HEK293 (cell line): Measurements from ENCODE around the gene KIAA1671.

Experiments used
- SETDB1 ChIP-seq: IDR thresholded peaks from one replicate; pipeline ENCODE4 v1.6.1; 2017; ENCODE audit warnings: mild to moderate bottlenecking, low read length, moderate library complexity, mixed read lengths; ENCODE audit not compliant: insufficient read length
- ZNF239 ChIP-seq: fragments of 450-650 bp; formaldehyde crosslinking; IDR thresholded peaks from 2 replicates; pipeline ENCODE4 v1.5.1; 2016; ENCODE audit warnings: missing biosample characterization, missing genetic modification characterization
- ZNF561 ChIP-seq: fragments of 450-650 bp; IDR thresholded peaks from 2 replicates; pipeline ENCODE4 v1.5.1; 2018; ENCODE audit warnings: missing biosample characterization, missing genetic modification characterization, borderline replicate concordance
- ZNF658 ChIP-seq: fragments of 450-650 bp; formaldehyde crosslinking; IDR thresholded peaks from 2 replicates; pipeline ENCODE4; 2016; ENCODE audit warnings: missing biosample characterization, missing genetic modification characterization
- ZNF660 ChIP-seq: fragments of 450-650 bp; IDR thresholded peaks from 2 replicates; pipeline ENCODE4 v1.5.1; 2018; ENCODE audit warnings: missing biosample characterization, mild to moderate bottlenecking, missing genetic modification characterization
- ZNF785 ChIP-seq: fragments of 450-650 bp; formaldehyde crosslinking; IDR thresholded peaks from 2 replicates; pipeline ENCODE4 v1.5.1; 2016; ENCODE audit warnings: missing biosample characterization, missing genetic modification characterization
- TF ChIP-seq, protein P1 (sequence below): fragments of 450-650 bp; formaldehyde crosslinking; IDR thresholded peaks from 2 replicates; pipeline ENCODE4 v1.5.1; 2016; ENCODE audit warnings: missing biosample characterization, missing genetic modification characterization
- TF ChIP-seq, protein P2 (sequence below): fragments of 450-650 bp; IDR thresholded peaks from 2 replicates; pipeline ENCODE4 v1.5.1; 2018; ENCODE audit warnings: missing biosample characterization, missing genetic modification characterization
- TF ChIP-seq, protein P3 (sequence below): fragments of 450-650 bp; formaldehyde crosslinking; IDR thresholded peaks from 2 replicates; pipeline ENCODE4 v1.5.1; 2016; ENCODE audit warnings: missing biosample characterization, missing genetic modification characterization
- TF ChIP-seq, protein P4 (sequence below): fragments of 450-650 bp; formaldehyde crosslinking; IDR thresholded peaks from 2 replicates; pipeline ENCODE4 v1.5.1; 2016; ENCODE audit warnings: missing biosample characterization, missing genetic modification characterization

DNA sequence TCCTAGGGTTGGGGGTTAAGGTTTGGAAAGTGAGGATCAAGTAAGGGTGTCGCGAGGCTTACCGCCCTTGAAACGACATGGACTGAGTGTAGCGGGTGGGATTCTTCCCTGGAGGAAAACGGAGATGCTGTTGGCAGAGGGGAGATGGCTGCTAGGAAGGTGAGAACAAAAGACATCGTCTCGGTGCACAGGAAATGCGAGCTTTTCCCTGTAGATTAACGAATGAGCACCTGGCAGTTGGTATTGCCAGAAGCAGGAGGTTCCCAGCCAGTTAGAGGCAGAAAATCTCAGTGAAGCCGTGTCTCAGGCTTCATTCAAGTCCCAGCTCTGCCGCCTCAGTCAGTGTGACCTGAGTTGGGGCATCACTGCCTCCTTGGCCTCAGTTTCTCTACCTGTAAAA lies 4.6 kb upstream of the KIAA1671 start:
- no peak for TF ChIP-seq ZNF660 (tag by site-specific recombination)
- TF ChIP-seq ZNF561 (tag by site-specific recombination) = no peak
- TF ChIP-seq, protein P1, sequence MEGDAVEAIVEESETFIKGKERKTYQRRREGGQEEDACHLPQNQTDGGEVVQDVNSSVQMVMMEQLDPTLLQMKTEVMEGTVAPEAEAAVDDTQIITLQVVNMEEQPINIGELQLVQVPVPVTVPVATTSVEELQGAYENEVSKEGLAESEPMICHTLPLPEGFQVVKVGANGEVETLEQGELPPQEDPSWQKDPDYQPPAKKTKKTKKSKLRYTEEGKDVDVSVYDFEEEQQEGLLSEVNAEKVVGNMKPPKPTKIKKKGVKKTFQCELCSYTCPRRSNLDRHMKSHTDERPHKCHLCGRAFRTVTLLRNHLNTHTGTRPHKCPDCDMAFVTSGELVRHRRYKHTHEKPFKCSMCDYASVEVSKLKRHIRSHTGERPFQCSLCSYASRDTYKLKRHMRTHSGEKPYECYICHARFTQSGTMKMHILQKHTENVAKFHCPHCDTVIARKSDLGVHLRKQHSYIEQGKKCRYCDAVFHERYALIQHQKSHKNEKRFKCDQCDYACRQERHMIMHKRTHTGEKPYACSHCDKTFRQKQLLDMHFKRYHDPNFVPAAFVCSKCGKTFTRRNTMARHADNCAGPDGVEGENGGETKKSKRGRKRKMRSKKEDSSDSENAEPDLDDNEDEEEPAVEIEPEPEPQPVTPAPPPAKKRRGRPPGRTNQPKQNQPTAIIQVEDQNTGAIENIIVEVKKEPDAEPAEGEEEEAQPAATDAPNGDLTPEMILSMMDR (tag by site-specific recombination) = no peak
- no peak for TF ChIP-seq SETDB1
- TF ChIP-seq ZNF785 (tag by site-specific recombination) = no peak
- TF ChIP-seq ZNF239 (tag by site-specific recombination) = no peak
- TF ChIP-seq, protein P2, sequence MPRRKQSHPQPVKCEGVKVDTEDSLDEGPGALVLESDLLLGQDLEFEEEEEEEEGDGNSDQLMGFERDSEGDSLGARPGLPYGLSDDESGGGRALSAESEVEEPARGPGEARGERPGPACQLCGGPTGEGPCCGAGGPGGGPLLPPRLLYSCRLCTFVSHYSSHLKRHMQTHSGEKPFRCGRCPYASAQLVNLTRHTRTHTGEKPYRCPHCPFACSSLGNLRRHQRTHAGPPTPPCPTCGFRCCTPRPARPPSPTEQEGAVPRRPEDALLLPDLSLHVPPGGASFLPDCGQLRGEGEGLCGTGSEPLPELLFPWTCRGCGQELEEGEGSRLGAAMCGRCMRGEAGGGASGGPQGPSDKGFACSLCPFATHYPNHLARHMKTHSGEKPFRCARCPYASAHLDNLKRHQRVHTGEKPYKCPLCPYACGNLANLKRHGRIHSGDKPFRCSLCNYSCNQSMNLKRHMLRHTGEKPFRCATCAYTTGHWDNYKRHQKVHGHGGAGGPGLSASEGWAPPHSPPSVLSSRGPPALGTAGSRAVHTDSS (tag by site-specific recombination) = no peak
- no peak for TF ChIP-seq ZNF658 (tag by site-specific recombination)
- TF ChIP-seq, protein P3, sequence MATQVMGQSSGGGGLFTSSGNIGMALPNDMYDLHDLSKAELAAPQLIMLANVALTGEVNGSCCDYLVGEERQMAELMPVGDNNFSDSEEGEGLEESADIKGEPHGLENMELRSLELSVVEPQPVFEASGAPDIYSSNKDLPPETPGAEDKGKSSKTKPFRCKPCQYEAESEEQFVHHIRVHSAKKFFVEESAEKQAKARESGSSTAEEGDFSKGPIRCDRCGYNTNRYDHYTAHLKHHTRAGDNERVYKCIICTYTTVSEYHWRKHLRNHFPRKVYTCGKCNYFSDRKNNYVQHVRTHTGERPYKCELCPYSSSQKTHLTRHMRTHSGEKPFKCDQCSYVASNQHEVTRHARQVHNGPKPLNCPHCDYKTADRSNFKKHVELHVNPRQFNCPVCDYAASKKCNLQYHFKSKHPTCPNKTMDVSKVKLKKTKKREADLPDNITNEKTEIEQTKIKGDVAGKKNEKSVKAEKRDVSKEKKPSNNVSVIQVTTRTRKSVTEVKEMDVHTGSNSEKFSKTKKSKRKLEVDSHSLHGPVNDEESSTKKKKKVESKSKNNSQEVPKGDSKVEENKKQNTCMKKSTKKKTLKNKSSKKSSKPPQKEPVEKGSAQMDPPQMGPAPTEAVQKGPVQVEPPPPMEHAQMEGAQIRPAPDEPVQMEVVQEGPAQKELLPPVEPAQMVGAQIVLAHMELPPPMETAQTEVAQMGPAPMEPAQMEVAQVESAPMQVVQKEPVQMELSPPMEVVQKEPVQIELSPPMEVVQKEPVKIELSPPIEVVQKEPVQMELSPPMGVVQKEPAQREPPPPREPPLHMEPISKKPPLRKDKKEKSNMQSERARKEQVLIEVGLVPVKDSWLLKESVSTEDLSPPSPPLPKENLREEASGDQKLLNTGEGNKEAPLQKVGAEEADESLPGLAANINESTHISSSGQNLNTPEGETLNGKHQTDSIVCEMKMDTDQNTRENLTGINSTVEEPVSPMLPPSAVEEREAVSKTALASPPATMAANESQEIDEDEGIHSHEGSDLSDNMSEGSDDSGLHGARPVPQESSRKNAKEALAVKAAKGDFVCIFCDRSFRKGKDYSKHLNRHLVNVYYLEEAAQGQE (tag by site-specific recombination) = no peak
- TF ChIP-seq, protein P4, sequence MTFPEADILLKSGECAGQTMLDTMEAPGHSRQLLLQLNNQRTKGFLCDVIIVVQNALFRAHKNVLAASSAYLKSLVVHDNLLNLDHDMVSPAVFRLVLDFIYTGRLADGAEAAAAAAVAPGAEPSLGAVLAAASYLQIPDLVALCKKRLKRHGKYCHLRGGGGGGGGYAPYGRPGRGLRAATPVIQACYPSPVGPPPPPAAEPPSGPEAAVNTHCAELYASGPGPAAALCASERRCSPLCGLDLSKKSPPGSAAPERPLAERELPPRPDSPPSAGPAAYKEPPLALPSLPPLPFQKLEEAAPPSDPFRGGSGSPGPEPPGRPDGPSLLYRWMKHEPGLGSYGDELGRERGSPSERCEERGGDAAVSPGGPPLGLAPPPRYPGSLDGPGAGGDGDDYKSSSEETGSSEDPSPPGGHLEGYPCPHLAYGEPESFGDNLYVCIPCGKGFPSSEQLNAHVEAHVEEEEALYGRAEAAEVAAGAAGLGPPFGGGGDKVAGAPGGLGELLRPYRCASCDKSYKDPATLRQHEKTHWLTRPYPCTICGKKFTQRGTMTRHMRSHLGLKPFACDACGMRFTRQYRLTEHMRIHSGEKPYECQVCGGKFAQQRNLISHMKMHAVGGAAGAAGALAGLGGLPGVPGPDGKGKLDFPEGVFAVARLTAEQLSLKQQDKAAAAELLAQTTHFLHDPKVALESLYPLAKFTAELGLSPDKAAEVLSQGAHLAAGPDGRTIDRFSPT (tag by site-specific recombination) = no peak
